Fibroblast of mammary gland (primary cell): ENCODE measurements around the gene AEN.

Source experiments
- DNase-seq: peaks from one replicate; pipeline ENCODE4 v3.0.0-alpha.2; 2010; ENCODE audit warnings: low read depth
- H3K4me3 ChIP-seq: 2 replicates; pipeline ENCODE4 v1.5.1; 2011; ENCODE audit warnings: low read depth, mild to moderate bottlenecking, low read length, moderate library complexity; ENCODE audit not compliant: control insufficient read depth
- TF ChIP-seq, protein P1 (sequence below): conservative IDR thresholded peaks from 2 replicates; pipeline ENCODE4 v1.5.1; 2011; ENCODE audit warnings: low read depth, low read length, inconsistent platforms; ENCODE audit not compliant: control insufficient read depth, insufficient read depth

Gene AEN

GRCh38 chr15:88624971-88625490 is 3.9 kb downstream of the AEN start:
- DNase-seq: no peak
- H3K4me3 ChIP-seq: peak overlapping the region; percentile 7
- TF ChIP-seq, protein P1, sequence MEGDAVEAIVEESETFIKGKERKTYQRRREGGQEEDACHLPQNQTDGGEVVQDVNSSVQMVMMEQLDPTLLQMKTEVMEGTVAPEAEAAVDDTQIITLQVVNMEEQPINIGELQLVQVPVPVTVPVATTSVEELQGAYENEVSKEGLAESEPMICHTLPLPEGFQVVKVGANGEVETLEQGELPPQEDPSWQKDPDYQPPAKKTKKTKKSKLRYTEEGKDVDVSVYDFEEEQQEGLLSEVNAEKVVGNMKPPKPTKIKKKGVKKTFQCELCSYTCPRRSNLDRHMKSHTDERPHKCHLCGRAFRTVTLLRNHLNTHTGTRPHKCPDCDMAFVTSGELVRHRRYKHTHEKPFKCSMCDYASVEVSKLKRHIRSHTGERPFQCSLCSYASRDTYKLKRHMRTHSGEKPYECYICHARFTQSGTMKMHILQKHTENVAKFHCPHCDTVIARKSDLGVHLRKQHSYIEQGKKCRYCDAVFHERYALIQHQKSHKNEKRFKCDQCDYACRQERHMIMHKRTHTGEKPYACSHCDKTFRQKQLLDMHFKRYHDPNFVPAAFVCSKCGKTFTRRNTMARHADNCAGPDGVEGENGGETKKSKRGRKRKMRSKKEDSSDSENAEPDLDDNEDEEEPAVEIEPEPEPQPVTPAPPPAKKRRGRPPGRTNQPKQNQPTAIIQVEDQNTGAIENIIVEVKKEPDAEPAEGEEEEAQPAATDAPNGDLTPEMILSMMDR: no peak

DNA sequence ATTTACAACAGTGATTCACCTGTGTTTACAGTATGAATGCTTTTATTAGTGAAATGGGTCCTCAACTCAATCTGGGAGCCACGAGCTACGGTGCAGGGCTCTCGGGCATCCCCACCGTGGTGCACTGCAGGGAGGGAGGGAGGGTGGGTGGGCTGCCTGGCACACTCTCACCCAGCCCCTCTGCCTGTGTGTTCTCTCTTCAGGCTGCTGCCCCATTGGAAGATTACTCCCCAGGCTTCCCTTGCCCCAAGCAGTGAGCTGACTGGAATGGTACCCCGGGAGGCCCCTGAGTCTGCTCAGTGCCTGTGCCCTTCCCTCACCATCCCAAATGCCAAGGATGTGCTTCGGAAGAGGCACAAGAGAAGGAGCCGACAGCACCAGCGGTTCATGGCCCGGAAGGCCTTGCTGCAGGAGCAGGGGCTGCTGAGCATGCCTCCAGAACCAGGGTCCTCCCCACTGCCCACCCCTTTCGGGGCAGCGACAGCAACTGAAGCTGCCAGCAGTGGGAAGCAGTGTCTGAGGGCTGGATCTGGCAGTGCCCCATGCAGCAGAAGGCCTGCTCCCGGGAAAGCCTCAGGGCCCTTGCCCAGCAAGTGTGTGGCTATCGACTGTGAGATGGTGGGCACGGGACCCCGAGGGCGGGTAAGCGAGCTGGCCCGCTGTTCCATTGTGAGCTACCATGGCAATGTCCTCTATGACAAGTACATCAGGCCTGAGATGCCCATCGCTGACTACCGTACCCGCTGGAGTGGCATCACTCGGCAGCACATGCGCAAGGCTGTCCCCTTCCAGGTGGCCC is 5.0 kb downstream of the AEN start:
- H3K4me3 ChIP-seq: no peak overlapping the region
- TF ChIP-seq, protein P1: no peak
- no peak for DNase-seq

GRCh38 chr15:88627463-88627862 is 6.3 kb downstream of the AEN start:
- DNase-seq: no peak
- TF ChIP-seq, protein P1: no peak
- H3K4me3 ChIP-seq: no peak overlapping the region

- H3K4me3 ChIP-seq: no peak overlapping the region
- DNase-seq: no peak
- TF ChIP-seq, protein P1: no peak
Observed at GRCh38 chr15:88628018-88628654, 7.0 kb downstream of the AEN start.

DNA sequence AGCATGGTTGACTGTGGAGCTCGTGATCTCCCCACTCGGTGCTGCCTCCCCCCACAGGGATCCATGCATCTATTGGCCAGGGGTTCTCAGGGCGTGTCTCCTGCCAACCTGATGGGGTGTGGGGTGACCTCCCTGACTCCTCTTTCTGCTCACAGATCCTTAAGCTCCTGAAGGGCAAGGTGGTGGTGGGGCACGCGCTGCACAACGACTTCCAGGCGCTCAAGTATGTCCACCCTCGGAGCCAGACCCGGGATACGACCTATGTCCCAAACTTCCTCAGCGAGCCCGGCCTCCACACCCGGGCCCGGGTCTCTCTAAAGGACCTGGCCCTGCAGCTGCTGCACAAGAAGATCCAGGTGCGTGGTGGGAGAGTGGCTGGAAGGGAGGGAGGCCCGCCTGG is 7.9 kb downstream of the AEN start:
- TF ChIP-seq, protein P1: no peak
- H3K4me3 ChIP-seq: no peak overlapping the region
- no peak for DNase-seq

- TF ChIP-seq, protein P1: no peak
- peak; percentile 55 for DNase-seq
- H3K4me3 ChIP-seq: no peak overlapping the region
Observed at GRCh38 chr15:88630141-88630721, 9.1 kb downstream of the AEN start.
